Type B pancreatic cell (in vitro differentiated cells): ENCODE results near the gene SLC41A2. TPM values are rescaled to one million over a fixed set of nuclear protein-coding genes. Genes with fewer than 3 reads are reported as not detected.
A peak's percentile ranks its signal among the peaks of the same experiment; 100 is the strongest.
"Not testable (repeated sequence)": the region's sequence is repeated elsewhere in the genome, so short reads cannot be mapped to it uniquely, and the experiment has no call there.

Experiments
- DNase-seq: peaks from one replicate; pipeline ENCODE4 v3.0.0; 2021; ENCODE audit warnings: mixed read lengths; ENCODE audit not compliant: unreplicated experiment; ENCODE audit errors: extremely low spot score
- H3K27ac Mint-ChIP-seq: 2 replicates; pipeline ENCODE4 v1.8.0; 2021; ENCODE audit warnings: mild to moderate bottlenecking, mixed read lengths
- H3K27me3 Mint-ChIP-seq: 2 replicates; pipeline ENCODE4 v1.8.0; 2021; ENCODE audit warnings: mixed read lengths
- H3K36me3 Mint-ChIP-seq: 2 replicates; pipeline ENCODE4 v1.8.0; 2021; ENCODE audit warnings: mixed read lengths
- H3K4me1 Mint-ChIP-seq: one replicate; pipeline ENCODE4 v1.8.0; 2021; ENCODE audit warnings: mixed read lengths; ENCODE audit not compliant: unreplicated experiment
- H3K4me3 Mint-ChIP-seq: 2 replicates; pipeline ENCODE4 v1.8.0; 2021; ENCODE audit warnings: mild to moderate bottlenecking, mixed read lengths
- H3K9me3 Mint-ChIP-seq: 2 replicates; pipeline ENCODE4 v1.8.0; 2021; ENCODE audit warnings: mixed read lengths
- CTCF ChIP-seq: fragments of 200-600 bp; sonication (generic); conservative IDR thresholded peaks from 2 replicates; pipeline ENCODE4 v1.5.0; 2021; ENCODE audit warnings: antibody characterized with exemption, mild to moderate bottlenecking
- total RNA-seq: library from RNA; stranded (reverse); gene quantifications from 2 replicates; pipeline ENCODE4 v1.2.1, GENCODE V29; 2021; ENCODE audit warnings: low replicate concordance

The SLC41A2 gene
- total RNA-seq, 1 donor from 2014 or later = 11.5 TPM

GRCh38 chr12:104955703-104956102, 2.4 kb downstream of the SLC41A2 start:
- H3K36me3 Mint-ChIP-seq = no peaks in the 10 kb centered on the region
- H3K27ac Mint-ChIP-seq = no peak overlapping the region
- peaks cover 40% of the 10 kb centered on the region for H3K27me3 Mint-ChIP-seq
- no peak for TF ChIP-seq CTCF
- H3K9me3 Mint-ChIP-seq = no peaks in the 10 kb centered on the region
- H3K4me1 Mint-ChIP-seq = peaks cover 17% of the 10 kb centered on the region
- no peak overlapping the region for H3K4me3 Mint-ChIP-seq
- DNase-seq = no peak

- H3K27me3 Mint-ChIP-seq = peaks cover 27% of the 10 kb centered on the region
- H3K9me3 Mint-ChIP-seq = no peaks in the 10 kb centered on the region
- no peaks in the 10 kb centered on the region for H3K4me1 Mint-ChIP-seq
- no peak for TF ChIP-seq CTCF
- no peaks in the 10 kb centered on the region for H3K36me3 Mint-ChIP-seq
- H3K4me3 Mint-ChIP-seq = no peak overlapping the region
- no peak for DNase-seq
- peak overlapping the region; percentile 45 for H3K27ac Mint-ChIP-seq
Observed at GRCh38 chr12:104953323-104953722, 4.8 kb downstream of the SLC41A2 start.

DNA sequence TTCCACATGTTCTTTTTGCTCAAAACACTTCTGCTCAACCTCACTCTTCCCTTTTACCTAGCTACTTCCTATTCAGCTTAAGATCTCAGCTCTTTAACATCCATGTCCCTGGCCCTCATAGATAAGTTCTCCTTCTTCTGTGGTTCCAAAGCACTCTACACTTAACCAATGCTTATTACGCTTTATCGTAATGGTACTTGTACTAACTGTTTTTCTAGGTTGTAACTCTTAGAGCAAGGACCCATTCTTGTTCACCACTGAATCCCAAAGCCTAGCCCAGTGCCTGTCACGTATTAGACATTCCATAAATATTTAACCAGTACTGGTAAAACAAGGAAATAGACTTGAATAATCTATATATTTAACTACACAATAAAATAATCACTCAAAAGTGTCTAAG, 5.3 kb downstream of the SLC41A2 start:
- peak overlapping the region; percentile 2 for H3K4me3 Mint-ChIP-seq
- peaks cover 27% of the 10 kb centered on the region for H3K27me3 Mint-ChIP-seq
- DNase-seq = no peak
- no peaks in the 10 kb centered on the region for H3K36me3 Mint-ChIP-seq
- H3K4me1 Mint-ChIP-seq = no peaks in the 10 kb centered on the region
- TF ChIP-seq CTCF = no peak
- H3K27ac Mint-ChIP-seq = peak overlapping the region; percentile 45
- H3K9me3 Mint-ChIP-seq = no peaks in the 10 kb centered on the region

DNA sequence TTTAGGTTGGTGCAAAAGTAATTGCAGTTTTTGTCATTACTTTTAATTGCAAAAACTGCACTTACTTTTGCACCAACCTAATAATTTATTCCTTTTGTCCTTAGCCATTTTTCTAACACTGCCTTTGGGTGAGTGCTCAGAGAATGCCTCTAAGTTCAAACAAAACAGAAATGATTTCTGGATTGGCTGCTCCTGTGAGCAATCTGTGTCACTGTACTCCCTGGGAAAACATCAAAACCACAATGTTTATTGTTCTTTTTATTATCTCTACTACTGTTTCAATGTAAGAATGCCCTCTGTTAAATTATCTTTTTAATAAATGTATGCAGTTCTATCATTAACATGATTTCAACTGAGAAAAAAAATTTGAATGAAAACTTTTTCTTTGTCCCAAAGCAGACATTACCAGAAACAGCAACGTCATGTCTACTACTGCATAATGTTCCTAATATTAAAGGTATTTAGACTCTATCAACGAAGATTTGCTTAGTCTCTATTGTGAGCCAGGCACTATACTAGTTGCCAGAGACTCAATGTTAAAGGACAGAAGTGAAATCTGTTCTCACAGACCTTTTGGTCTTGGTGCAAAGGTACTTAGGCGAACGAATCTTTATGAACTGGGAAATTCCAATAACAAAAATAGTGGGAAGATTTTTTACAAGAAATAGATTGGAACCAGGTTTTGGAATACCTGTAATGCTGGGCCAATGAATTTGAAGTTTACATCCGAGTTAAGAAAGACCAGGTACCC, 6.2 kb downstream of the SLC41A2 start:
- H3K9me3 Mint-ChIP-seq = no peaks in the 10 kb centered on the region
- DNase-seq = no peak
- no peaks in the 10 kb centered on the region for H3K4me1 Mint-ChIP-seq
- peaks cover 21% of the 10 kb centered on the region for H3K27me3 Mint-ChIP-seq
- no peak overlapping the region for H3K27ac Mint-ChIP-seq
- H3K4me3 Mint-ChIP-seq = no peak overlapping the region
- H3K36me3 Mint-ChIP-seq = no peaks in the 10 kb centered on the region
- no peak for TF ChIP-seq CTCF

DNA sequence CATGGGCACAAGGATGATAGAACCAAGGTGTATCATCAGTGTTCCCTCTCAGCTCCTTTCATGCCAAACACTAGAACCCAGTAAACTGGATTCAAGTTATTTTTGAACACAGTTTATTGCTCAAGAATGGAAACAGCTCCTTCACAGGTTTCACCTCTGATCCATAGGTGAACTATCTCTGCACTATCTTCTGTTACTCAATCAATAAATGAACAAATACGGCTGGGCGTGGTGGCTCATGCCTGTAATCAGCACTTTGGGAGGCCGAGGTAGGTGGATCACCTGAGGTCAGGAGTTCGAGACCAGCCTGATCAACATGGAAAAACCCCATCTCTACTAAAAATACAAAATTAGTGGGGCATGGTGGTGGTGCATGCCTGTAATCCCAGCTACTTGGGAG, 9.4 kb downstream of the SLC41A2 start:
- not testable (repeated sequence) for H3K27me3 Mint-ChIP-seq, H3K9me3 Mint-ChIP-seq, DNase-seq, H3K36me3 Mint-ChIP-seq, H3K4me1 Mint-ChIP-seq, H3K27ac Mint-ChIP-seq, H3K4me3 Mint-ChIP-seq

DNA sequence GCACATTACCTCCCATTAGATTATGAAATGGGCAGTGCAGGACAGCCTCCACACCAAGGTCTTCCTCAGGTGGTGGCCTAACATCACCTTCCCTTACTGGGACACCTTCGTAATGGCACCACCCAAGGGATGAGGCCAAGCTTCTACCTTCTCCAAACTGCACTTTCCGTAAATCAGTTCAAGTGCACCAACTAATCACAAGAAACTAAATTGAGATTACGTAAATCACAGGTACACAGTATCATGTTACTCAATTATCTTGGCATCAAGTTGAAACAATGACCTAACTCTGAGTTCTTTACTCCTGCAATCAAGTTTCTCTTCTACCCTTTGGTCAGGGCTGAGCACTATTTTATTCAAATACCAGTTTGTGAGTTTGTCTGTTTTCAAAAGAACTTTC, 13.8 kb downstream of the SLC41A2 start:
- DNase-seq = no peak
- H3K4me1 Mint-ChIP-seq = no peaks in the 10 kb centered on the region
- no peak overlapping the region for H3K4me3 Mint-ChIP-seq
- H3K9me3 Mint-ChIP-seq = peaks cover 5% of the 10 kb centered on the region
- H3K36me3 Mint-ChIP-seq = no peaks in the 10 kb centered on the region
- H3K27me3 Mint-ChIP-seq = no peaks in the 10 kb centered on the region
- H3K27ac Mint-ChIP-seq = no peak overlapping the region
- no peak for TF ChIP-seq CTCF

- not testable (repeated sequence) for H3K27me3 Mint-ChIP-seq, H3K9me3 Mint-ChIP-seq, H3K4me3 Mint-ChIP-seq, DNase-seq, H3K27ac Mint-ChIP-seq, H3K4me1 Mint-ChIP-seq, H3K36me3 Mint-ChIP-seq
Observed at GRCh38 chr12:104943401-104943800, 14.7 kb downstream of the SLC41A2 start.
